GM19397 (cell line): ENCODE data around the gene CENPU.

Source experiments
- ATAC-seq: cut with Tn5 transposase; IDR thresholded peaks from one replicate; pipeline ENCODE4 v1.9.1; 2021; ENCODE audit warnings: mild to moderate bottlenecking, moderate library complexity; ENCODE audit not compliant: unreplicated experiment

CENPU gene

DNA sequence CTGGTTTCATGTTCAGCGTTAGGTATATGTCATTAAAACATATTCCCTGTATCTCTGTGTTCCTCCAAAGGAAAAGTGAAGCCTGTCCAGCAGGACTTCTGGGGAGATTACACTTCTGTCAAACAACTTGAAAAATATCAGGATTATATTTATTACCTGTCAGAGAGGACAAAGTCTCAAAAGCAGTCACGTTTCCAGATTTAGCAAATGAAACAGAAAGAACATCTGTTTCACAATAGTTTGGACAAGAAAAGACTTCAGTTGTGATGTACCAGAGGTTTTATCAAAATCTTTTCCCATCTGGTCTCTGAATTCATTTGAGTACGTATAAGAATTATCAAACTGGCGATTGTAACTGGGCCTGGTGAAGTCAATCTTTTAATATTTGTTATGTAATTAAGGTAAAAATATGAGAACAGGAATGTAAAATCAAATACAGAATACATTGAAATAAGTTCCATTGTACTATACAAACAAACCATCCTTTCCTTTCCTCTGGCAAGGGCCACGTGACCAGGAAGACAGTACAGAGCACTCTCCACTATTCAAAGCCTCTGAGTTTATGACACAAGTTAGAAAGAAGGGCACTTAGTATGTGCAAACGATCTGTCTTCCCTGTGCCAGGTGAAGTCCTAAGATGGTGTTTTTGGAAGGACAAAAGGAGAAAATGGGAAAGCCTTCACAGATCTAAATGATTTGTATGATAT, 87.8 kb downstream of the CENPU start:
- ATAC-seq = no peak

DNA sequence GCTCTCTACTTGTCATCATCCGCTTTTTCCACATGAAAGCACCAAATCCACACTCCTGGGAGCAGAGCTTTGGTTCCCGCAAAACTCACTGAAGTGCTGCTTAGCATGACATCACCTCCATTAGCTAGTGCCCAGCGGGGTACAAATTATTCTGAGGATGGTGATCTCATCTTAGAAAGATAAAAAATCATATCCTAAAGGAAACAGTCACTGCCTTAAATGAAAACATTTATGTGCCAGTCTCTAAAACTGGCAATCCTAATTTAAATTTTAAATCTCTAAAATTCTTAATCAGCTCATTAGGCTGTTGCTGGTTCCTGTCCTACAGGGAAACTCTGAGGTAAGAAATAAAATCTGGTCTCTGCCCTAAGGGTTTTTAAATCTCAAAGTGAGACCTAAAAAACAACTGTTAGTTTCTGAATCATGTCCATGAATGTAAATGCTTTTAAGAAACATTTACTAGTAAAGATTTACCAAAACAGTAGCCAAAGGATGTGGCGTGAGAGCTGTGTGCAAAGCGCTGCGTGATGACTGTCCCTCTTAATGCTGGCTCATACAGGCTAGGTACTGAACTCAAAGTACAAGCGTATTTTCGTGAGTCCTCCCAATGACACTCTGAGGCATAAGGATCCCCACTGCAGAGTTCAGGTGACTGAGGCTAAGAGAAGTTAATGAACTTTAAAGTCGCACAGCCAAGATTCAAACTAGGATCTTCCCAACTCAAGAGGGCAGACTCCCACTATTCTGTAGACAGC, 89.2 kb downstream of the CENPU start:
- ATAC-seq = no peak
